Epithelial cell of alveolus of lung (primary cell): ENCODE results near the gene KAT2B. TPM values are rescaled to one million over a fixed set of nuclear protein-coding genes. Genes with fewer than 3 reads are reported as not detected.

Source experiments
- total RNA-seq: library from RNA; depleted of rRNA; stranded (reverse); fragments of >200 nt; gene quantifications from 2 replicates; pipeline ENCODE4 v1.2.1, GENCODE V29; 2015

KAT2B gene
- total RNA-seq, result 6.3 and 7.2 TPM in 2 replicates

DNA sequence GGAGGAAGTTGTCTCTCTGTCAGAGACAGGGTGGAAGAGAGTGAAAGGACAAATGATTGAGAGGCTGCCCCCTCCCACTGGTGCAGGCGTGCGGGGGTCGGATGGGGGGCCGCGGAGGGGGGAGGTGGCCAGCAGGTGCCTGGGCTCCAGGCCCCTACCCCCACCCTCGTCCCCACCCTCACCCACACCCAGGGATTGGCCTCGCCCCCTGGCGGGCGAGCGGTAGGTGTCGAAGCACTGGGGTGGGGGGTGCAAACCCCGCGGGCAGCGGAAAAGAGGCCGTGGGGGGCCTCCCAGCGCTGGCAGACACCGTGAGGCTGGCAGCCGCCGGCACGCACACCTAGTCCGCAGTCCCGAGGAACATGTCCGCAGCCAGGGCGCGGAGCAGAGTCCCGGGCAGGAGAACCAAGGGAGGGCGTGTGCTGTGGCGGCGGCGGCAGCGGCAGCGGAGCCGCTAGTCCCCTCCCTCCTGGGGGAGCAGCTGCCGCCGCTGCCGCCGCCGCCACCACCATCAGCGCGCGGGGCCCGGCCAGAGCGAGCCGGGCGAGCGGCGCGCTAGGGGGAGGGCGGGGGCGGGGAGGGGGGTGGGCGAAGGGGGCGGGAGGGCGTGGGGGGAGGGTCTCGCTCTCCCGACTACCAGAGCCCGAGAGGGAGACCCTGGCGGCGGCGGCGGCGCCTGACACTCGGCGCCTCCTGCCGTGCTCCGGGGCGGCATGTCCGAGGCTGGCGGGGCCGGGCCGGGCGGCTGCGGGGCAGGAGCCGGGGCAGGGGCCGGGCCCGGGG lies at the start of gene KAT2B:
KAT2B (plus strand) TSS at position 682 of the 783 bp plus-strand sequence; CDS start at position 714, 32 bp downstream.

DNA sequence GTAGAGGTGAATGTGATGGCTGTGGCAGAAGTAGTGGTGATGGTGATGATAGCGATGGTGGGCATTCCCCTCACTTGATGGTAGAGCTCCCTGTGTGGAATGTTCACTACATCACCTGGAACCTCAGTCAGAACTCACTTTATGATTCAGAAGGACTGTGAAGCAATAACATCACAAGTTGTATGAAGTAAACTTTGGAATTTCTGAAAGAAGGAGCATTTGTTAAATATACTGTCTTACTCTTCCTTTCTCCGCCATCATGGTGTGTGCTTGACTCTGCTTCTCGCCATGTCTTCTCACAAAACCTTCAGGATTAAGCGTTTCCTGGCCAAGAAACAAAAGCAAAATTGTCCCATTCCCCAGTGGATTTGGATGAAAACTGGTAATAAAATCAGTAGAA lies 28.1 kb upstream of the KAT2B start, which contains the start of gene PP2D1:
PP2D1 (minus strand) TSS at position 101 of the 400 bp plus-strand sequence. CDS start 192 bp downstream, outside the sequence.

DNA sequence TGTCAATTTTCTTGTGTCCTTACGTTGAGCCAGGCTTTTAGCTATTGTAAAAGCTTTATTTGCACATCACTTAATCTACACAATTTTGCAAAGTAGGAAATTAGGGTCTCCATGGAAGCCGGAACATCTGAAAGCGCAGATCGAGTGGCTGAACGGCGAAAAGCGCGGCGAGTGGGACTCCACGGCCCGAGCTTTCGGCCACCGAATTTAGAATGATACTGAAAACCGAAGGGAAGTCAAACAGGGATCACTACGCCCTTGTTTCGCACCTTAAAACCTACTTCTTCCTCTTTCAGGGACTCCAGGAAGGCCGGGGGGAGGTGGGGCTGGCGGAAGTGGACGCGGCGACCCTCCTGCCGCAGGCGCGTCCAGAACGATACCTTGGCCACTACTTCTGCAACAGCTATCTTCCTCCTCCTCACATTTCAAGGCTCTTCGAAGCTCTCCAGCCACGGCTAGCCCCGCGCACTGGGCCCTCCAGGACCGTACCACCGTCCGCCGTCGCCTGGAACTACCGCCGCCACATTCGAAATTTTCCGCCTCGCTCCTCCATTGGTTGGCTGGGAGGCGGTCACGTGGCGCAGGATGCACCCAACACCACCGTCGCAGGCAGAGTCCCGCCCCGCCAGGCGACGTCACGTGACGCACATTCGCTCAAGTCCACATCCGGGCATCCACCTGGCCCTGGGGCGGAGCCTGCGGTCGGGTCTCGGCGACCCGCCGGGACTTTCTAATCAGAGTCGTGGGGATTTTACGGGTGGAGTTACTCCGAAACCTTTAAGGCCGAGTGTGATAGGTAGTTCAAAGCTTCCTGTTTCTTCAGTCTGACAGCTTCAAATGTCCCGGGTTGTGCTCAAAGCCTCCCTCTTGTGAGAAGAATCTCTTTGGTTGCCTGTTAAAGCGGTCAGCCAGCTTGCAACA lies 145.7 kb downstream of the KAT2B start, which contains the start of gene SGO1:
SGO1 (minus strand) TSS at position 528 of the 921 bp plus-strand sequence. CDS start 2,179 bp downstream, outside the sequence.

Other genes starting within 250 kb of the KAT2B start
- 1.4 TPM in 1 of 2 replicates, not detected in the other for gene EFHB, start 106.2 kb upstream of the KAT2B start, total RNA-seq
- gene RAB5A, start 93.3 kb upstream of the KAT2B start, total RNA-seq, result 53.7 and 70.3 TPM in 2 replicates
- not detected in 2 replicates for gene PP2D1, start 28.2 kb upstream of the KAT2B start, total RNA-seq
- 5.2 and 6.3 TPM in 2 replicates for gene SGO1, start 145.8 kb downstream of the KAT2B start, total RNA-seq